NCI-H748 (cell line): Measurements from ENCODE around the gene RIIAD1.
"Not testable (repeated sequence)": the region's sequence is repeated elsewhere in the genome, so short reads cannot be mapped to it uniquely, and the experiment has no call there.

Experiments
- DNase-seq: peaks from one replicate; lab custom pipeline; 2025; ENCODE audit not compliant: unreplicated experiment; lab: John Stamatoyannopoulos, UW

Gene RIIAD1

DNA sequence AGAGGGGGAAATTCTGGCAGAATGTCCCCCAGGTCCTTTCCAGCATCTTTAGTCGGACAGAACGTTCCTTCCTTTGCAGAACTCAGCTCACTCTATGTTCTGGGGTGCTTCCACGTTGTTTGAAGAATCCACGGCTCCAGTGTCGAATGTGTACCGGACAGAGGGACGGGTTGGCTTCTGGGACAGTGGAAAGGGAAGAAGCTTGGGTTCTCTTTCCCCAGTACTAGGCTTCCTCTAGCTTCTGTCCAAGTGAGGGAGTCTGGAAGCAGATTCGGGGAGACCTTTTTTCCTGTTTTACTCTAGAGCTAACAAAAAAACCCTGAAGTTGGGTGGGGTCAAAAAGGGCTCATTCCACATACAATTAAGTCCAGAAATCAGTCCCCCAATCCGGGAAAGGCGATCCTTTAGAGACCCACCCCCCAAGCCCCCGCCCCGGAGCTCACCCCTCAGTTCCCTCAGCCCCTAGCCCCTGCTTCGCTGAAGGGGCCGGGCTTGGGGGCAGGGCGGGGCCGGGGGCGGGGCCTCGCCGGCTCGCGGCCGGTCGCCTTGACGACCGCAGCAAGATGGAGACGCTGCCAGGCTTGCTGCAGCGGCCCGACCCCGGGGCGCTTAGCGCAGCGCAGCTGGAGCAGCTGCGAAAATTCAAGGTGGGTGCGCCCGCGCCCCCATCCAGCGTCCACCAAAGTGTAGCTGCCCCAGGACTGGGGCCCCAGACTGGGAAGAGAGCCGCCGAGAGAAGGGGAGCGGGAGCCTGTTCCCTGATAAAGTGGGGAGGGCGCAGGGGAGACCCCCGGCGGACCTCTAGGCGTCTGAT is at the start of gene RIIAD1:
Gene RIIAD1 (plus strand): TSS at position 549 of the 814 bp plus-strand sequence. CDS start 15 bp downstream, at position 564.
- peak; percentile 73 for DNase-seq

- no peak for DNase-seq
Observed at GRCh38 chr1:151673407-151673806, 47.9 kb upstream of the RIIAD1 start.

GRCh38 chr1:151680391-151680790 is 40.9 kb upstream of the RIIAD1 start:
- DNase-seq, result no peak

DNA sequence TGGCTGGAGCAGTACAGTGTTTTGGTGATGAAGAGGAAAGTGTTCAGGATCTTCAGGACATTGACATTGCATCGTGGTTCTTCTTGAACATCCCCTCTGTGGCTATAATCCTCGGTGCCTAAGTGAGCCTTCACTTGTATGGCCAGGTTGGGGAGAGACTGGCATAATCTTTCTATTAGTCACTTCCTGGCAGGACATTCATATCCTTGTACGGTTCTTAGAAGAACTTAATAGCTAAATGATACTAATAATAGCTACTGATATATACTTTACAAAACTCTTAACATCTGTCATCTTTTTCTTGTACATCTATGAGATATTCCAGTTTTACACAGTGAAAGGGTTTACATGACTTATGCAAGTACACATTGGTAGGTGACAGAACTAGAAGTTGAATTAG is 40.5 kb upstream of the RIIAD1 start:
- no peak for DNase-seq

DNA sequence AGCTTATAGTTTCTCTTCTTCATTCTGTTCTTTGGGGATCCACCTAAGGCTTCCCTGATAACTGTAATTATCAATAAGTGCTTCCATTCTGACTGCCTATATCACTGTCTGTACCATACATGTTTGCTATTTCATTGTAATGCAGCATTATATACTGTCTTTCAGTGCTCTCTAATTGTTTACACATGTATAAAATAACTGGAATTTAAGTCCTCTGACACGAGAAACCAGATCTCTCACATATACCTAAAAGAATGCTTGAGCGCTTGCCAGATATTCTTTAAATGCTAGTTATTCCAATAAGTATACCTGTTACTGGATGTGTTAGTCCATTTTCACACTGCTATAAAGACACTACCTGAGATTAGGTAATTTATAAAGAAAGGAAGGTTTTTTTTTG is 39.4 kb upstream of the RIIAD1 start:
- DNase-seq, result no peak

- DNase-seq, result not testable (repeated sequence)
Observed at GRCh38 chr1:151682901-151683300, 38.4 kb upstream of the RIIAD1 start.

GRCh38 chr1:151684128-151684527 is 37.2 kb upstream of the RIIAD1 start:
- DNase-seq, result no peak

- DNase-seq, result no peak
Observed at GRCh38 chr1:151686561-151686960, 34.8 kb upstream of the RIIAD1 start.

- DNase-seq, result no peak
Observed at GRCh38 chr1:151689494-151689893, 31.8 kb upstream of the RIIAD1 start.

DNA sequence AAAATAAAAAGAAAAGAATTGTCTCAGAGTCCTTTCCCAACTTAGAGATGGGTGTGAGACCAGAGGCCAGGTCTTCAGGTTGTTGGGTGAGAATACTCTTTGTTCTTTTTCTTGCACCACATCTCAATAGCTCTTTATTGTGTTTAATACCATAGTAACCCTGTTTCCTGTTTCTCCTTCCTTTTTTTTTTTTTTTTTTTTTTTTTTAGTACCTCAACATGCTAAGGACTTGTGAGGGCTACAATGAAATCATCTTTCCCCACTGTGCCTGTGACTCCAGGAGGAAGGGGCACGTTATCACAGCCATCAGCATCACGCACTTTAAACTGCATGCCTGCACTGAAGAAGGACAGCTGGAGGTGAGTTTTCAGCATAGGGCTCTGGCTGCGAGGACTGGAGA is 29.1 kb upstream of the RIIAD1 start:
- DNase-seq, result no peak

DNA sequence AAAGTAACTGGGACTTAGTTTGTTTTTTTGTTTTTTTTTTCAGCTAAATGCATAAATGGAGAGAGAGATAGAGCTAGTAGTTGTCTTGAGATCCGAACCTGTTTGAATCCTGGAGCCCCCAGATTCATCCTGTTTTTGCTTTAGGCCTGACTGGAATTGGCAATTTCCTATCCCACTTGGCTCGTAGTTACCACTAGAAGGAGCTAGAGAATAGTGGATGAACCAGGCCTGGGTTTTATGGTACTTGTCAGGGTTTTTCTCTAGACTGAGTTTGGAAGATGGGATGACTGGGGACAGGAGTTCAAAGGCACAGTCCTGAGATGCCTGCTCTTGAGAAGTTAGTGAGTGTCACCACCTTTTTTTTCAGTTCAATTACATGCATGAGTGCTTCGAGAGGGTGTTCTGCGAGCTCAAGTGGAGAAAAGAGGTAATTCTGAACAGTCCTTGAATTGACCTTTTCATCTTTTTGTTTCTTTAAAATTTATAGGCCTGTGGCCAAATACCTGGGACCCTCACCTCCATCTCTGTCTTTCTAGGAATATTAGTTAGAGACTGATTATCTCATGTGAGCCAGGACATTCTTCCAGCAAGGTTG is 28.2 kb upstream of the RIIAD1 start:
- DNase-seq, result peak; percentile 33

DNA sequence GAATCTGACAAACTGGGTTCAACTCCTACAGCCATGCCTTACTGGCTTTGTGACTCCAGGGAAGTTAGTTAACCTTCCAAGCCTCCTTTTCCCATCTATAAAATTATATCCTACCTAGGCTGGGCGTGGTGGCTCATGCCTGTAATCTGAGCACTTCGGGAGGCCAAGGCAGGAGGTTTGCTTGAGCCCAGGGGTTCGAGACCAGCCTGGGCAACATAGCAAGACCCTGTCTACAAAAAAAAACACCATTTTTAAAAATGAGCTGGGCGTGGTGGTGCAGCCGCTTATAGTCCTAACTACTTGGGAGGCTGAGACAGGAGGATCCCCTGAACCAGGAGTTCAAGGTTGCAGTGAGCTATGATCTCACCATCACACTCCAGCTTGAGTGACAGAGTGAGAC is 19.8 kb upstream of the RIIAD1 start:
- no peak for DNase-seq

GRCh38 chr1:151702936-151703335 is 18.4 kb upstream of the RIIAD1 start:
- no peak for DNase-seq

DNA sequence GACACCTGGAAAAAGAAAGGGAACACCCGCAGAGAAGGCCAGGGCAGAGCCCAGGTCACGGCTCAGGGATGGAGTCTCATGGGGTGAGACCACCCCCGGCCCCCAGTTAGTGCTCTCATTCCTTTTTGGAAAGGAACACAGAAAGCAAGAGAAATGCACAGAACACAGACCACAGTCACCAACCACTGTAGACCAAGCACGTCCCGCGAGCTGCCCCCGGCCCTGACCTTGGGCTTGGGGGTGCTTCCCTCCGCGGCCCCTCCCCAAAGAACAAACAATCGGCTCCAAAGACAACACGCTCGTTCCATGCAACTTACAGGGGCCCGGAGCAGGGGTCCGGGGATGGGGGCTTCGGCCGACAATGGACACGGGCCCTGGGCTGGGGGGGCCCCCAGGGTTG is 17.5 kb upstream of the RIIAD1 start:
- DNase-seq, result no peak

DNA sequence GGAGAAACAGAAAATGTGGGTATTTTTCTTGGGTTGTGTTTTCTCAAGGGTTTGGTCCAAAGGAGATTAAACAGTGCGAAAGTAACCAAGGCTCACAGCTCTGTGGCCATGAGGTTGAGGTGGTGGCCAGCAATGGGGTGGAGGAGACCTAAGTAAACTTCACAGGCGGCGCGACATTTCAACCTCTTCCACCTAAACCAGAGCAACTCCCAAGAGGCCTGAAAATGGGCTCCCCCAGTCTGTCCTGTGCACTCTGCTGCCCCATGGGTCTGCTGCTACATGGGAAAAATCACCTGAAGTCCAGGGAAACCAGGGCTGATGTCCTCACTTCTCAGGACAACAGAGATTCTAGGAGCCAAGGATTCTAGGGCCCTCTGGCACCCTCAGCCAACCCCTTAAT is 17.1 kb upstream of the RIIAD1 start:
- no peak for DNase-seq

GRCh38 chr1:151705146-151705545 is 16.2 kb upstream of the RIIAD1 start:
- DNase-seq, result no peak

DNA sequence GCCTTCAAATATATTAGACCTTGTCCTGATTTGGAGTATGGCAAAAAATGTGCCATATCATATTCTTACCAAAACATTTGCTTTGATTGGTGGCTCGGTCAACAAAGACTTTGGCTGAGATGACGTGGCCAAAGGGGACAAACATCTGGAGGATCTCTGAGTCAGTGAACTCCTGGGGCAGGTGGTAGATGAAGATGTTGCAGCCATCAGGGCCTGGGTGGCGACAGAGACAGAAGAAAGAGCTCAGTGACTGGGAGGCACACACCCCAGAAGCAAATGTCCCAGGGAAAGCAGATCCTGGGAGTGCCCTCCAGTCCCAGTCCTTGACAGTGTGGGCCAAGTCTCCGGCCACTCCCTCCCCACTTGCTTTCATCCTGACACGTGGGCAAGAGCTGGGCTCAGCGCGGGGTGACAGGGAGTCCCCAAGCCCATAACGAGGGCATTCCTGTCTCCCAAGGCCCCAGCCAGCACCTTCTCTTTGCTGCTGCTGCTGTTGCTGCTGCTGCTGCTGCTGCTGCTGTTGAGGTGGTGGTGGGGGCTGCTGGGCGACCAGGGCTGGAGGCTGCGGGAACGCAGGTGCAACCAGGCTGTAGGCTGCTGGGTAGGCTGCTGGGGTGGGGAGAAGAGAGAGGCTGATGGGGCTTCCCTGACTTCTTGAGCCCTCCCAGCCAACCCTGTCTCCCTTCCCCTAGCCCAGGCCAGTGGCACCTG is 15.4 kb upstream of the RIIAD1 start:
- no peak for DNase-seq

DNA sequence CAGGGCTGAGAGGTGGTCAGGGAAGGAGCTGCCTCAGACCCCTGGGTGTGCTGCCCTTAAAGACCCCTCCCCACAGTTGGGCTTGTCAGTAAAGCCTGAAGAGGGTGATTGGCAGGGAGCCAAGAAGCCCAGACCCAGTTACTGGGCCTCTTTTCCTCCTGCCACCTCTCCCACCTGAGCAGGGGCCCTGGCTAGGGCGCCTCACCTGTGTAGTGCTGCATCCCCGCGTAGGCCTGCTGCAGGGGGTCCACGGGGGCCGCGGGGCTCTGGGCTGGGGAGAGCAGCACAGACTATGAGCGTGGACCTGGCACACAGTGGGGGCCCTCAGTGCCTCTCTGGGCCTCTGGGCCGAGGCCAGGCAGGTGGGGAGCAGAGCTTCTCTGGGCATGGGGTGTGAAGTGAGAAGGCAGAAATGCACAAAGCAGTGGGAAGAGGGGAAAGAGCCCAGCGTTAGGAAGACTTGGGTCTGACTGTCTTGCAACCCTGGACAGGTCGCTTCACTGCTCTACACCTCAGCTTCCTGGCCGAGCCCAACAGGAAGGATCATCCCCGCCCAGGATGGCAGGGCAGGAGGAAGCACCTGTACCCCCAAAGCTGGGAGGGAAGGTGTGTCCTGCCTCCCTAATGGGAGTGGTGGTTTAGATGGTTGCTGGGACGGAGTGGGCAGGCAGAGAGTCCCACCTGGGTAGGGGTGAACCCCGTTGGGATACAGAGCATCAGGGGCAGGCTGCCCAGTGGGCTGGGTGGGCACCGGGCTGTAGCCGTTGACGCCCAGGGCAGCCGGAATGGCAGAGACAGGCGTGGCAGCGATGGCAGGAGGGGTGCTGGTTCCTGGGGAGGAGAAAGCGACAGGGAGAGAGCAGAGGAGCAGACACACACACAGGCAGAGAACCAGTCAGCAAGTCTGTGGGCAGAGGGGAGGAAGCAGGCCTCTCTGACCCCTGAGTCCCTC is 14.6 kb upstream of the RIIAD1 start:
- no peak for DNase-seq

GRCh38 chr1:151707541-151708065 is 13.7 kb upstream of the RIIAD1 start:
- DNase-seq, result no peak

- DNase-seq, result no peak
Observed at GRCh38 chr1:151708891-151709290, 12.4 kb upstream of the RIIAD1 start.
